HepG2 (cell line): Measurements from ENCODE around the gene XRCC3. TPM values are rescaled to one million over a fixed set of nuclear protein-coding genes. Genes with fewer than 3 reads are reported as not detected.

ENCODE experiments used
- ATAC-seq: fragments of 200-7000 bp; cut with Tn5 transposase; 3 replicates; pipeline ENCODE4 v1.9.1; 2020; ENCODE audit warnings: mild to moderate bottlenecking, moderate library complexity
- BruUV-seq: library from RNA; stranded (reverse); fragments of 400-500 nt; replicated peaks from 2 replicates; lab custom pipeline; 2021; lab: Mats Ljungman, UMichigan
- CTCF ChIA-PET: fragments of 300-600 bp; formaldehyde crosslinking; extraction: SDS; loops from one replicate; lab custom pipeline; 2021; ENCODE audit warnings: low total read pairs, inconsistent platforms, low intra/inter-chr PET ratio; lab: Yijun Ruan, JAX
- POLR2A ChIA-PET: fragments of 350-600 bp; sonication (Branson Sonifier 250); formaldehyde crosslinking; loops from one replicate; lab custom pipeline; 2020; ENCODE audit warnings: antibody characterized with exemption, inconsistent platforms; lab: Yijun Ruan, JAX
- DNase-seq: peaks from one replicate; pipeline ENCODE4 v3.0.0-alpha.2; 2015; ENCODE audit warnings: low spot score
- FAIRE-seq: peaks from 3 replicates; lab custom pipeline; 2011; peaks lifted over from hg19 to GRCh38; lab: Jason Lieb, UNC
- H2AFZ ChIP-seq: one replicate; pipeline ENCODE4 v1.6.1; 2011; ENCODE audit warnings: low read length, inconsistent platforms
- H3K27ac ChIP-seq: fragments of 300-600 bp; 3 replicates; pipeline ENCODE4 v1.8.0; 2011; ENCODE audit warnings: mixed run types, mild to moderate bottlenecking, mixed read lengths, low read length, inconsistent platforms; ENCODE audit not compliant: insufficient read depth; ENCODE audit errors: extremely low read length
- H3K27me3 ChIP-seq, 2 experiments: fragments of 200-600 bp in 1 of 2; 2 replicates in 1 of 2; 3 replicates in 1 of 2; pipeline versions ENCODE4 v1.6.0 to v1.8.0; 2011; ENCODE audit warnings: low read length in 2 of 2, mild to moderate bottlenecking in 2 of 2, moderate library complexity in 2 of 2, inconsistent platforms in 1 of 2; ENCODE audit not compliant: insufficient read depth in 2 of 2, control insufficient read depth in 1 of 2
- H3K36me3 ChIP-seq, 2 experiments: fragments of 200-600 bp in 1 of 2; replicated peaks in 1 of 2; 2 replicates in 1 of 2; 3 replicates in 1 of 2; pipeline versions ENCODE4 v1.5.1 to v1.8.0; 2011; ENCODE audit warnings: low read length in 2 of 2, inconsistent platforms in 1 of 2; ENCODE audit not compliant: insufficient read depth in 2 of 2, control insufficient read depth in 1 of 2
- H3K4me1 ChIP-seq: 2 replicates; pipeline ENCODE4 v1.5.1; 2012; ENCODE audit warnings: low read length, inconsistent platforms; ENCODE audit not compliant: insufficient read depth
- H3K4me2 ChIP-seq: 2 replicates; pipeline ENCODE4 v1.6.0; 2011; ENCODE audit warnings: low read depth, low read length, inconsistent platforms
- H3K4me3 ChIP-seq, 3 experiments: fragments of 200-600 bp in 1 of 3; sonication (generic), shearing (Covaris generic) in 1 of 3; replicated peaks in 1 of 3; 2 replicates each; pipeline ENCODE4 v1.5.1; 2011 to 2016; ENCODE audit warnings: low read length in 3 of 3, inconsistent platforms in 2 of 3, low read depth in 2 of 3, mild to moderate bottlenecking in 2 of 3, control low read depth in 1 of 3, mixed read lengths in 1 of 3; ENCODE audit not compliant: insufficient read depth in 1 of 3
- H3K79me2 ChIP-seq: one replicate; pipeline ENCODE4 v1.6.1; 2011; ENCODE audit warnings: low read length, inconsistent platforms; ENCODE audit not compliant: insufficient read depth
- H3K9ac ChIP-seq: 2 replicates; pipeline ENCODE4 v1.6.0; 2011; ENCODE audit warnings: mild to moderate bottlenecking, low read depth, low read length, inconsistent platforms; ENCODE audit not compliant: insufficient read depth
- H3K9me3 ChIP-seq: 2 replicates; pipeline ENCODE4 v1.5.1; 2012; ENCODE audit warnings: mild to moderate bottlenecking, low read length
- H4K20me1 ChIP-seq: 2 replicates; pipeline ENCODE4 v1.6.0; 2011; ENCODE audit warnings: inconsistent platforms, mild to moderate bottlenecking, low read length, moderate library complexity; ENCODE audit not compliant: insufficient read depth
- AGO1 ChIP-seq: fragments of 200-400 bp; formaldehyde crosslinking; IDR thresholded peaks from 2 replicates; pipeline ENCODE4 v1.6.1; 2017; ENCODE audit warnings: mild to moderate bottlenecking, low read depth, low read length, moderate library complexity; ENCODE audit not compliant: poor library complexity, severe bottlenecking
- BCLAF1 ChIP-seq: fragments of 450-650 bp; IDR thresholded peaks from 2 replicates; pipeline ENCODE4 v1.6.1; 2017; ENCODE audit warnings: mild to moderate bottlenecking
- CHD2 ChIP-seq: IDR thresholded peaks from 2 replicates; pipeline ENCODE4 v1.6.1; 2011; ENCODE audit warnings: low read depth, low read length, improper control_type of control experiment
- DNMT3B ChIP-seq: conservative IDR thresholded peaks from 2 replicates; pipeline ENCODE4 v1.6.1; 2016; ENCODE audit warnings: missing biosample characterization, control low read depth
- KMT2A ChIP-seq: sonication (generic); formaldehyde crosslinking; IDR thresholded peaks from 2 replicates; pipeline ENCODE4 v1.4.0; 2020; ENCODE audit warnings: missing genetic modification reagents
- MBNL3 ChIP-seq: fragments of 250-450 bp; sonication (Bioruptor Pico); conservative IDR thresholded peaks from 2 replicates; pipeline ENCODE4 v1.8.0; 2022; ENCODE audit warnings: mild to moderate bottlenecking, inconsistent platforms
- PCBP2 ChIP-seq: fragments of 200-400 bp; formaldehyde crosslinking; optimal IDR thresholded peaks from 2 replicates; pipeline ENCODE3; 2018; ENCODE audit warnings: low read length, low read depth; ENCODE audit not compliant: poor library complexity, severe bottlenecking
- SP2 ChIP-seq: sonication (generic); formaldehyde crosslinking; IDR thresholded peaks from 2 replicates; pipeline ENCODE4 v1.5.1; 2020; ENCODE audit warnings: mild to moderate bottlenecking, missing genetic modification reagents
- SP4 ChIP-seq: sonication (generic); formaldehyde crosslinking; IDR thresholded peaks from 2 replicates; pipeline ENCODE4 v1.8.1; 2023; ENCODE audit warnings: mild to moderate bottlenecking, missing genetic modification reagents
- TCF7 ChIP-seq: sonication (generic); IDR thresholded peaks from 2 replicates; pipeline ENCODE4 v1.6.1; 2016; ENCODE audit warnings: antibody characterized with exemption, low read depth
- ZBTB14 ChIP-seq: sonication (generic); formaldehyde crosslinking; IDR thresholded peaks from 2 replicates; pipeline ENCODE4 v1.4.0; 2020; ENCODE audit warnings: missing genetic modification reagents
- ZNF496 ChIP-seq: sonication (generic); formaldehyde crosslinking; IDR thresholded peaks from 2 replicates; pipeline ENCODE4 v1.8.1; 2023; ENCODE audit warnings: mild to moderate bottlenecking, moderate library complexity, missing genetic modification reagents; ENCODE audit not compliant: insufficient replicate concordance
- ZNF672 ChIP-seq: sonication (generic); formaldehyde crosslinking; IDR thresholded peaks from 2 replicates; pipeline ENCODE4 v1.8.1; 2022; ENCODE audit warnings: missing genetic modification reagents
- ZNF777 ChIP-seq: sonication (generic); formaldehyde crosslinking; IDR thresholded peaks from 2 replicates; pipeline ENCODE4 v1.4.0; 2020; ENCODE audit warnings: missing genetic modification reagents
- WGBS: methylation state at CpG from one replicate; pipeline ENCODE4 v1.1.6; 2017; ENCODE audit warnings: low lambda C conversion rate; 5-methylcytosine and 5-hydroxymethylcytosine counted together
- in situ Hi-C: cut with HindIII; loops from 2 replicates; pipeline ENCODE4 v1.10.0; 2017; ENCODE audit warnings: low pct_unique_long_range_greater_than_20kb; ENCODE audit not compliant: extremely low pct_ligation_motif_present
- intact Hi-C: fragments of 100-400 bp; cut with micrococcal nuclease; formaldehyde crosslinking; loops from one replicate; pipeline ENCODE4 v1.10.0; 2022; ENCODE audit not compliant: unreplicated experiment
- polyA plus RNA-seq, 8 experiments: library from polyadenylated mRNA; depleted of rRNA in 3 of 8; stranded (reverse) in 7 of 8; unstranded in 1 of 8; fragments of >200 nt; fragmentation: Illumina TruSeq in 4 of 8; extraction: Trizol in 4 of 8; gene quantifications; 2 replicates each; pipeline versions ENCODE4 v1.2.1 to v1.2.3, GENCODE V29; 2011 to 2016; ENCODE audit warnings: low read depth in 4 of 8, missing spikeins in 1 of 8, mixed read lengths in 1 of 8; ENCODE audit not compliant: insufficient read depth in 1 of 8
- total RNA-seq, 5 experiments: library from RNA; depleted of rRNA; stranded (reverse); fragments of >200 nt; fragmentation: Illumina TruSeq; extraction: Trizol; gene quantifications; 2 replicates each; pipeline ENCODE4 v1.2.3, GENCODE V29; 2016; ENCODE audit warnings: low read depth in 1 of 5

XRCC3 gene
- total and polyA plus RNA-seq, 2 of the 13 experiments (the other 11 are each of a cell fraction or from before 2014, with no cell fraction given) = 5.4 to 25.8 TPM

- intact Hi-C loops = no loop called here
- no peaks in the 10 kb centered on the region for H3K9me3 ChIP-seq
- POLR2A ChIA-PET = interaction anchor here (0.7 kb wide), 1 partner anchor 16 kb away, joined by 3 read pairs; no protein-coding TSS in a partner anchor
Measured at GRCh38 chr14:103650213-103650612, 65.0 kb downstream of the XRCC3 start.

More at GRCh38 chr14:103650213-103650612, 65.0 kb downstream of the XRCC3 start:
- H3K27ac ChIP-seq = no peak overlapping the region
- no peak overlapping the region for H3K4me2 ChIP-seq
- WGBS = 96% methylated on average over 4 of the region's 4 CpGs
- no peak overlapping the region for H2AFZ ChIP-seq
- DNase-seq = no peak
- no TSS peak for BruUV-seq
- H4K20me1 ChIP-seq = peaks cover 8% of the 10 kb centered on the region; the same call in 1 of the 2 replicates
- H3K36me3 ChIP-seq = peaks cover 7 to 9% of the 10 kb centered on the region in 2 experiments
- in situ Hi-C loops = no loop called here
- CTCF ChIA-PET = no interaction called here
- no peaks in the 10 kb centered on the region for H3K27me3 ChIP-seq
- no peaks in the 10 kb centered on the region for H3K4me1 ChIP-seq
- ATAC-seq = no peak
- H3K79me2 ChIP-seq = peaks cover 39% of the 10 kb centered on the region
- H3K4me3 ChIP-seq = no peak overlapping the region
- no peak for FAIRE-seq
- no peak for TF ChIP-seq TCF7
- no peak for TF ChIP-seq PCBP2
- no peak for TF ChIP-seq ZBTB14 (CRISPR knock-in tag)
- no peak for TF ChIP-seq AGO1
- TF ChIP-seq ZNF496 (CRISPR knock-in tag) = no peak
- no peak for TF ChIP-seq CHD2
- no peak for TF ChIP-seq KMT2A (CRISPR knock-in tag)
- no peak for TF ChIP-seq BCLAF1
- no peak for TF ChIP-seq ZNF777 (CRISPR knock-in tag)
- no peak for TF ChIP-seq MBNL3
- no peak for TF ChIP-seq SP2 (CRISPR knock-in tag)
- no peak for TF ChIP-seq SP4 (CRISPR knock-in tag)
- no peak for TF ChIP-seq ZNF672 (CRISPR knock-in tag)
- TF ChIP-seq DNMT3B (CRISPR knock-in tag) = no peak
- no peak overlapping the region for H3K9ac ChIP-seq
